ENCODE measurements around the gene TCF4. TPM values are rescaled to one million over a fixed set of nuclear protein-coding genes. Genes with fewer than 3 reads are reported as not detected.
A peak's percentile ranks its signal among the peaks of the same experiment; 100 is the strongest.

TCF4 gene
- total RNA-seq, 1 donor from 2014 or later: 77.3 TPM

DNA sequence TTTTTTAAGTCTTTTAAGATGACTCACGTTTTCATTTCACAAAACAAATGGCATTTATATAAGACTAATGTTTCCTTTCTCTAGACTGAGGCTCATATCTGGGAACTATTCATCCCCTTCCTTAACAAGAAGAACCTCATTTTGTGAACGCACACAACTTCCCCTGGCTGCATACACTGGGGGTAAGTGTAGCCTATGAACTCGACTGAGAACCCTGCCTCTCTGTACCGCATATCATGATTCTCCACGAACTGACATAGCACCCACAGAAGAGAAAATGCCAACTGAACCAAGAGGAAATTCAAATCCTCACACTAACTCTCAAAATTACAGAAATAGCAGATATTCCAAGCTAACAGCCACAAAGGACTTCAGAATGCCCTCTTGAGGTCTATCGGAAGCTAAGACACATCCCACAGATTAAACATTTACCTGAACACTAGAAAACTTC lies 236.7 kb downstream of the TCF4 start:
- DNase-seq (ENCODE audit: extremely low spot score, unreplicated experiment): no peak
- Mint-ChIP-seq H3K27me3 (ENCODE audit: unreplicated experiment) (no peaks in the 10 kb centered on the region), H3K9me3 (ENCODE audit: unreplicated experiment) (no peaks in the 10 kb centered on the region), H3K4me3 (ENCODE audit: unreplicated experiment) (no peak overlapping the region), H3K4me1 (ENCODE audit: unreplicated experiment) (peaks cover 25% of the 10 kb centered on the region), H3K36me3 (ENCODE audit: unreplicated experiment) (peaks cover 8% of the 10 kb centered on the region), H3K27ac (ENCODE audit: unreplicated experiment) (peak overlapping the region; percentile 84)
- TF ChIP-seq, protein P1, sequence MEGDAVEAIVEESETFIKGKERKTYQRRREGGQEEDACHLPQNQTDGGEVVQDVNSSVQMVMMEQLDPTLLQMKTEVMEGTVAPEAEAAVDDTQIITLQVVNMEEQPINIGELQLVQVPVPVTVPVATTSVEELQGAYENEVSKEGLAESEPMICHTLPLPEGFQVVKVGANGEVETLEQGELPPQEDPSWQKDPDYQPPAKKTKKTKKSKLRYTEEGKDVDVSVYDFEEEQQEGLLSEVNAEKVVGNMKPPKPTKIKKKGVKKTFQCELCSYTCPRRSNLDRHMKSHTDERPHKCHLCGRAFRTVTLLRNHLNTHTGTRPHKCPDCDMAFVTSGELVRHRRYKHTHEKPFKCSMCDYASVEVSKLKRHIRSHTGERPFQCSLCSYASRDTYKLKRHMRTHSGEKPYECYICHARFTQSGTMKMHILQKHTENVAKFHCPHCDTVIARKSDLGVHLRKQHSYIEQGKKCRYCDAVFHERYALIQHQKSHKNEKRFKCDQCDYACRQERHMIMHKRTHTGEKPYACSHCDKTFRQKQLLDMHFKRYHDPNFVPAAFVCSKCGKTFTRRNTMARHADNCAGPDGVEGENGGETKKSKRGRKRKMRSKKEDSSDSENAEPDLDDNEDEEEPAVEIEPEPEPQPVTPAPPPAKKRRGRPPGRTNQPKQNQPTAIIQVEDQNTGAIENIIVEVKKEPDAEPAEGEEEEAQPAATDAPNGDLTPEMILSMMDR (IDR thresholded peaks at IDR 0.05): no peak

DNA sequence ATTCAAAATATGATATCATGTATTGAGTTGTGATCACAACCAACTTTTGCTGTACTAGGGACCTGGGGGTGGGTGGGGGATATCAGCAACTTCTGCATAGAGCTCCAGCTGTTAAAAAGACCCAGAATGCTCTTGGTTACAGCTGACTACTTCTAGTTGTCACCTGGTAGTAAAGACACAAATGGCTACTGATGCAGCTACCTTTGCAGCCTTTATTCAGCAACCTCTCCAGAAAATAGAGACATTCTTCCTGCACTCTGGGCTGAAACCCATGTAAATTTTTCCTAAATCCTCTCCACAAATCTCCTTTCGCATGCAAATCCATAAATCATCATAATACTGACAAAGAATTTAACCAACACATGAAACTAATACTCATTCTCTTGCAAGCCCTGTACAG lies 238.3 kb downstream of the TCF4 start:
- no peak overlapping the region for H3K4me3 Mint-ChIP-seq (ENCODE audit: unreplicated experiment)
- peaks cover 8% of the 10 kb centered on the region for H3K36me3 Mint-ChIP-seq (ENCODE audit: unreplicated experiment)
- TF ChIP-seq, protein P1 (IDR thresholded peaks at IDR 0.05): no peak
- H3K27me3 Mint-ChIP-seq (ENCODE audit: unreplicated experiment): no peaks in the 10 kb centered on the region
- H3K4me1 Mint-ChIP-seq (ENCODE audit: unreplicated experiment): peaks cover 25% of the 10 kb centered on the region
- H3K9me3 Mint-ChIP-seq (ENCODE audit: unreplicated experiment): no peaks in the 10 kb centered on the region
- DNase-seq (ENCODE audit: extremely low spot score, unreplicated experiment): no peak
- no peak overlapping the region for H3K27ac Mint-ChIP-seq (ENCODE audit: unreplicated experiment)

DNA sequence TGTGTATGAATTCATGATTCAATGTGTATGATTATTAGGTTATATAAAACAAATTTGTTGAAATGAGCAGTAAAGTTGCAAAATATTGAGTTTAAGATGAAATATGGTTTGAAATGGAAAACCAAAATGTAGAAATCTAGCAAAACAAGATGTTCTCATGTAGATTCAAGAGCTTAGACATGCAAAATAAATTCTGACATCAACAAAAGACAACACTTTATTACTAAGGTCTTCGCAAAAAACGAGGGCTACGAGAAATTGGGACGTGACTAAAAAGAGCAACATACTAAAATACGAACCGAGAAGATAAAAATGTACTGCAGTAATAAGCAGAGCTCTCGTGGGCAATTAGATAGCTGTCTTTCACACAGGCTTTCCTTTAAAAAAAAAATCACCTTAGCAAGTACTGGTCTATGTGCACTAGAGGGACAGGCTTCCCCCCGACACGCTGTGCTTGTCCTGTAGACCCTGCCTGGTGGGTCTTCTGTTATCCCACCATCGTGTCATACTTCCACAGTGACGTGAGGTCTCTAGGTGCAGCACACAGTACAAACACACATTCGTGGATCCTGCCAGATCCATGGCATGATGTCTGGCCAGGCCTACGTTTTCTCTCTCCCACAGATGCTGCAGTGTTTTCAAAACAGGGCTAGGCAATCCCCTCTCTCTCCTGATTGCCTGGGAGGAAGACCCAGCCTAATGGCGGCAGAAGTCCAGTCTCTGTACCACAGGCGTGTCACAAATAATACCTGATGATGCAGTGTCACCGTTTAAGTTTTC lies 240.8 kb downstream of the TCF4 start:
- H3K36me3 Mint-ChIP-seq (ENCODE audit: unreplicated experiment): peaks cover 8% of the 10 kb centered on the region
- no peak overlapping the region for H3K27ac Mint-ChIP-seq (ENCODE audit: unreplicated experiment)
- peaks cover 27% of the 10 kb centered on the region for H3K4me1 Mint-ChIP-seq (ENCODE audit: unreplicated experiment)
- H3K4me3 Mint-ChIP-seq (ENCODE audit: unreplicated experiment): no peak overlapping the region
- DNase-seq (ENCODE audit: extremely low spot score, unreplicated experiment): no peak
- H3K9me3 Mint-ChIP-seq (ENCODE audit: unreplicated experiment): no peaks in the 10 kb centered on the region
- TF ChIP-seq, protein P1 (IDR thresholded peaks at IDR 0.05): no peak
- no peaks in the 10 kb centered on the region for H3K27me3 Mint-ChIP-seq (ENCODE audit: unreplicated experiment)

DNA sequence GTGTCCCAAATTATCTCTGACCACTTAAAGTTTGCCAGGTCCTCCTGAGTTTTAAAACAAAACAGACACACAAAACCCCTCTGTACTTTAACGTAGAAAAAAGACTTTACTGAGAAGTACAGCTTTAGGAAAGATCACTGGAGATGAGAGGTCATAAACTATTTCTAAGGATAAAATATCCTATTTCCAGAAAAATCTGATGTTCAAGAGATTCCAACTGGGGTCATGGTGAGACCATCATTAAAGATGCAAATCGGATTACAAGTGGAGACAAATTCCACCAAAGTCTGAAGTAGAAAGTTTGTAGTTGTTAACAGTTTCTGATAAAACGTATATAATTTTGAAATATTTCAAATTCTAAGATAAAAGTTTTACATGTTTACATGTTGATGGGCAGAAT lies 241.6 kb downstream of the TCF4 start:
- Mint-ChIP-seq H3K27ac (ENCODE audit: unreplicated experiment) (no peak overlapping the region), H3K4me1 (ENCODE audit: unreplicated experiment) (peaks cover 22% of the 10 kb centered on the region), H3K9me3 (ENCODE audit: unreplicated experiment) (no peaks in the 10 kb centered on the region), H3K27me3 (ENCODE audit: unreplicated experiment) (no peaks in the 10 kb centered on the region), H3K4me3 (ENCODE audit: unreplicated experiment) (no peak overlapping the region), H3K36me3 (ENCODE audit: unreplicated experiment) (peaks cover 8% of the 10 kb centered on the region)
- TF ChIP-seq, protein P1 (IDR thresholded peaks at IDR 0.05): no peak
- no peak for DNase-seq (ENCODE audit: extremely low spot score, unreplicated experiment)

DNA sequence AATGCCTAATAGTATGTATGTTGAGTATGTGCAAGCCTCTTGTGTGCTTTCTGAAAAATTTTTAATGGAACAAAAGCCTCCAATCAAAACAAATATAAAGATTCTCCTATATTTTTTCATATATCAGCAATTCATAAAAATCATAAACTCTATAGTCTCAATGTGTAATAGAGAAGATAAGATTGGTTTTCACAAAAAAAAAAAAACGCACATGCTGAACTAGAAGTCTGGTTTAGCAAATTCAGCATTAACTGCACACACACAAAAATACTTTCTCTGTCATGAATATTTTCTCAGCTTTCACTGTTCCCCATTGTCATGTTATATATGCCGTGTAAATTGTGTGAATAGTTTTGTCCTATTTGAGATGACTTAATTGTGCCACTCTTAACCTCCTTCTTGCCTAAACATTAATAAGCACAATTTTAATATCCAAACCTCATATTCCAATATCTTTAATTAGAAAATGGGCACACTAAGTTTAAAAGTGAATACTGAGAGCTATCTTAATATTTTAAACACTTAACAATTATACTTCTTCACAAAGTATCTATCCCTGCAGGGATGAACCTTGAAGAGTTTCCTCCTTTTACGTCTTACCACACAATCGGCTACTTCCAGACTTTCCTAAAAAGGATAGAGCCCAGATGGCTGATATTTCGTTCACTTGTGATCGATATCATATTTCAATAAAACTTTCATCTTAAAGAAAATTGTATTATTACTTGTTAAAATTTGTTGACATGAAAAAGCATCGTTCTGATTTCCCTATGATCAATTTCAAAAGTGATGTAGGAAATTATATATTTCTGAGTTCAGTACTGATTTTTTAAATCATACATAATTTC lies 242.7 kb downstream of the TCF4 start:
- H3K27me3 Mint-ChIP-seq (ENCODE audit: unreplicated experiment): no peaks in the 10 kb centered on the region
- peaks cover 8% of the 10 kb centered on the region for H3K36me3 Mint-ChIP-seq (ENCODE audit: unreplicated experiment)
- H3K4me1 Mint-ChIP-seq (ENCODE audit: unreplicated experiment): peaks cover 12% of the 10 kb centered on the region
- no peak overlapping the region for H3K27ac Mint-ChIP-seq (ENCODE audit: unreplicated experiment)
- no peak for DNase-seq (ENCODE audit: extremely low spot score, unreplicated experiment)
- TF ChIP-seq, protein P1 (IDR thresholded peaks at IDR 0.05): no peak
- H3K9me3 Mint-ChIP-seq (ENCODE audit: unreplicated experiment): no peaks in the 10 kb centered on the region
- no peak overlapping the region for H3K4me3 Mint-ChIP-seq (ENCODE audit: unreplicated experiment)

Measured in osteocyte (in vitro differentiated cells).